DMS 273 (cell line): ENCODE data around the gene ZBTB18.
"Not testable (repeated sequence)": the region's sequence is repeated elsewhere in the genome, so short reads cannot be mapped to it uniquely, and the experiment has no call there.

Experiments used
- DNase-seq: peaks from one replicate; lab custom pipeline; 2025; ENCODE audit not compliant: unreplicated experiment; lab: John Stamatoyannopoulos, UW

Gene ZBTB18

GRCh38 chr1:244050835-244051444, at the start of gene ZBTB18:
ZBTB18 (plus strand) TSS chr1:244051283; CDS start chr1:244051432, 149 bp downstream.
- peak; percentile 97 for DNase-seq

GRCh38 chr1:244002721-244003120, 48.4 kb upstream of the ZBTB18 start:
- DNase-seq = no peak

GRCh38 chr1:244005455-244005854, 45.6 kb upstream of the ZBTB18 start:
- no peak for DNase-seq

GRCh38 chr1:244006381-244006901, 44.6 kb upstream of the ZBTB18 start:
- DNase-seq = no peak

- DNase-seq = peak; percentile 15
Measured at GRCh38 chr1:244006961-244007360, 44.1 kb upstream of the ZBTB18 start.

GRCh38 chr1:244010191-244010590, 40.9 kb upstream of the ZBTB18 start:
- peak; percentile 33 for DNase-seq

GRCh38 chr1:244010703-244011123, 40.4 kb upstream of the ZBTB18 start:
- no peak for DNase-seq

- DNase-seq = no peak
Measured at GRCh38 chr1:244011271-244011670, 39.8 kb upstream of the ZBTB18 start.

- no peak for DNase-seq
Measured at GRCh38 chr1:244011786-244012185, 39.3 kb upstream of the ZBTB18 start.

GRCh38 chr1:244012202-244012601, 38.9 kb upstream of the ZBTB18 start:
- no peak for DNase-seq

- DNase-seq = no peak
Measured at GRCh38 chr1:244013100-244013499, 38.0 kb upstream of the ZBTB18 start.

GRCh38 chr1:244014862-244015261, 36.2 kb upstream of the ZBTB18 start:
- DNase-seq = not testable (repeated sequence)

GRCh38 chr1:244019982-244020485, 31.0 kb upstream of the ZBTB18 start:
- DNase-seq = no peak

- no peak for DNase-seq
Measured at GRCh38 chr1:244021427-244021826, 29.7 kb upstream of the ZBTB18 start.

- no peak for DNase-seq
Measured at GRCh38 chr1:244022311-244022710, 28.8 kb upstream of the ZBTB18 start.

GRCh38 chr1:244022864-244023440, 28.1 kb upstream of the ZBTB18 start:
- DNase-seq = no peak

GRCh38 chr1:244027491-244028145, 23.5 kb upstream of the ZBTB18 start:
- DNase-seq = no peak

- DNase-seq = peak; percentile 16
Measured at GRCh38 chr1:244028701-244029100, 22.4 kb upstream of the ZBTB18 start.

- DNase-seq = no peak
Measured at GRCh38 chr1:244029124-244029523, 22.0 kb upstream of the ZBTB18 start.

GRCh38 chr1:244030481-244031040, 20.5 kb upstream of the ZBTB18 start:
- DNase-seq = no peak

GRCh38 chr1:244035358-244035757, 15.7 kb upstream of the ZBTB18 start:
- DNase-seq = no peak

- DNase-seq = no peak
Measured at GRCh38 chr1:244037252-244037651, 13.8 kb upstream of the ZBTB18 start.
